Effector CD8-positive, alpha-beta T cell (primary cell): Measurements from ENCODE around the gene FFAR2.

Experiments used
- DNase-seq: peaks from one replicate; lab custom pipeline; 2025; lab: John Stamatoyannopoulos, UW

Gene FFAR2

GRCh38 chr19:35486268-35486708, 38.2 kb downstream of the FFAR2 start:
- no peak for DNase-seq

GRCh38 chr19:35487656-35488182, 39.7 kb downstream of the FFAR2 start:
- DNase-seq = no peak

GRCh38 chr19:35488677-35489076, 40.6 kb downstream of the FFAR2 start:
- DNase-seq = no peak

DNA sequence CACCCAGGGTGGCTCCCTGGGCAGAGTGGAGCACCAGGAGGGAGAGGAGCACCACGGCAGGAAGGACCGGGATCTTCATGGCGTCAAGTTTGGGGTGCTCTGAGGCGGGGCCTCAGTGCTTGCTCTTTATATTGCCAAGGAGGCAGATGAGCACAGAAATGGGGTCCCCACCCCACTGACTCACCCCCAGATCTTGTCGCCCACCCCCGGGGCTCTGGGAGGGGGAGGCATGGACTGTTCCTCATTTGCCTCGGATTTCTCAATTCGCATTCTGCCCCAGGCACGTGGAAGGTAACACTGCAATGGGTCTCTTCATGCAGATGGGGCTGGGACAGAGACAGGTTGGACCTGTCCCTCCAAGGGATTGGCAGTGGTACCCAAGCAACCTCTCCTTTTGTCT, 42.3 kb downstream of the FFAR2 start, which contains the start of gene KRTDAP:
Gene KRTDAP, minus strand, starts transcription at position 101 of the 400 bp plus-strand sequence. Its CDS starts 22 bp downstream, at position 79.
- DNase-seq = no peak

DNA sequence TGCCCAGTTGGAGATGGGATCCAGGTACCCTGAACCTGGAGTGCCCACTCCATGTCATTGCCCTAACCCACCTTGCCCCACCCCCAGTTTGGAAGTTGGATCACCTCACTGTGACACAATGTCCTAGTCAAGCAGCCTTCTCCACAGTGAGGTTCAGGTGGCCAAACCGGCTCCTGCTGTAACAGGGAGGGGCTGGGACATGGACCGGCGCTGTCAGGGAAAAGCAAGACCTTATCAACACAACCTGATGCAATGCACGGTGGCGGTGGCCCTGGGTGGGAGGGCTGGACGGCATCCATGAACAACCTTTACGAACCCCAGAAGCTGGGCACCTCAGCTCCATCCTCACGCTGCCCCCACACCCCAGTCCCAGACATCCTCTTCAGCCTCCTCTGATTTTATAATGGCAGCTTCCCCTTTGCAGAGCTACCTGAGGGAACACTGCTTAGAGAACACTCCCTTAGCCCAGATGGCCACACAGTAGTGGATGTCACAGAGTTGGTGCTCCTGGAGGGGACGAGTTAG, 43.8 kb downstream of the FFAR2 start:
- no peak for DNase-seq

- DNase-seq = no peak
These were observed 45.9 kb downstream of the FFAR2 start for GRCh38 chr19:35493971-35494370.

DNA sequence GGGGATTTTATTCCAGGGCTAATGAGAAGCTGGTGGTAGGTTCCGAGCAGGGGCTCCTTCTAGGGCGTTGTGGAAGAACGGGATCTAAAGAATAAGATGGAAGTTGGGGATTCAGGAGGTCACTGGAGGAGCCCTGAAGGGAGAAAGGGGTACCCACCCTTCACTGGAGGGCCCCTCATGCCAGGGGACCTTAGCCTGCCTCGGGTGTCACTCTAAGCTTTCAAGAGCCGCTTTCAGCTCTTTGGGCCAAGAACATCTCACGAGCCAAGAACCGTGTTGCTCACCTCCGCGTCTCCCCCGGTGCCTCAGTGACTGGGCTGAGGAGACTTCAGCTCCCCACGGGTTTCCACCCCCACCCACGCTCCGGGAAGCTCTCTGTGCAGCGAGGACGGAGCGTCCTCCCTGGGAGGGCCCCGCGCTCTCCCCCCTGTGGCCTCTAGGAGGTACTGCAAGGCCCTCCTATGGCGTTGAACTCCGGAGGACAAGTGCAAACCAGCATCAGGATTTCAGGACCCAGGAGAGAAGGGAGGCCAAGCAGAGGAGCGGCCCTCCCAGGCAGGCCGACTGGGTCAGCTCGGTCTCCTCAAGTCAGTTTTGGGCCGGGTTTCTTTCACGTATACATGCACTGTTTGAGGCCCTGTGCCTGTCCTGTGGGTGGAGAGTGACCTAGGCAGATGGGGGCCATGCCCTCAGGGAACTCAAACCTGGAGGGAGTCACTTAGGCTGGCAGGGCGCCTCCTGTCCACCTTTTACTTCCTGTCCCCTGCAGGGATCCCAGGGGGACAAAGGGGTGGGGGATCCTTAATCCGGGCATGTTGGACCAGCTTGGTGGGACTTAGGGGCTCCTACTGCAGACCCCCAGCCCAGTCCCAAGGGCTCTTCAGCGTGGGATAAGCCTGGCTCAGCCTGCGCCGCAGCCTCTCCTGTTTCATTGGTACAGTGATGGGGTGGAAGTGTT, 47.3 kb downstream of the FFAR2 start:
- DNase-seq = peak; percentile 51

GRCh38 chr19:35497406-35497805, 49.3 kb downstream of the FFAR2 start:
- no peak for DNase-seq

GRCh38 chr19:35498220-35498619, 50.2 kb downstream of the FFAR2 start:
- DNase-seq = no peak

- DNase-seq = no peak
These were observed 51.0 kb downstream of the FFAR2 start for GRCh38 chr19:35498984-35499527.

DNA sequence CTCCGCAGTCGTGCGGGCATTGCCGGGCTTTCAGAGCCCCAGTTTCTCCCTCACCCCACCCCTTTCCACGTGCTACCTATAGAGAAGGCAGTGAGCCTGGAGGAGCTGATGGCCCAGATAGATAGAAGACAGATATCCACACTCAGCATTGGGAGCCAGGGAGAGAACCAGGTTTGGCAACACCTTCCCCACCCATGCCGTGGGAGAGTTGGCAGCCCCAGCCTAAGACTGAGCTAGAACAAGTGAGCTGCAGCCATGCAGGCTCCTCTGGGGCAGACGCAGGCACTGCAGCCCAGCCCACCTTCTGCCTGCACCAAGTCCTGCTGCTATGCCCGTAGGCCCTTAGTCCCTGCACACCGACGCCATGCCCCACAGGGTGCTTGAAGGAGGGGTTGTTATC, 52.6 kb downstream of the FFAR2 start:
- no peak for DNase-seq
